Aorta (tissue), 5 donors: ENCODE measurements around the gene ZNF521. TPM values are rescaled to one million over a fixed set of nuclear protein-coding genes. Genes with fewer than 3 reads are reported as not detected.

ENCODE experiments used
- ATAC-seq: fragments of 200-7000 bp; cut with Tn5 transposase; one replicate; pipeline ENCODE4 v1.9.1; 2022; ENCODE audit warnings: moderate library complexity; ENCODE audit not compliant: low FRiP score
- DNase-seq, 2 donors: peaks; one replicate each; pipeline ENCODE4 v3.0.0-alpha.2; 2020
- H3K27ac ChIP-seq, 2 donors: one replicate each; pipeline ENCODE4 v1.5.1; 2013; ENCODE audit warnings: low read length in 2 of 2, mild to moderate bottlenecking in 2 of 2, moderate library complexity in 2 of 2, control low read depth in 1 of 2, inconsistent platforms in 1 of 2, low read depth in 1 of 2
- H3K27me3 ChIP-seq, 2 donors: one replicate each; pipeline ENCODE4 v1.6.1; 2013; ENCODE audit warnings: control low read depth in 1 of 2, low read length in 1 of 2, mild to moderate bottlenecking in 1 of 2, moderate library complexity in 1 of 2; ENCODE audit not compliant: insufficient read depth in 2 of 2, control insufficient read depth in 1 of 2
- H3K36me3 ChIP-seq, 2 donors: one replicate each; pipeline ENCODE4 v1.6.1; 2013; ENCODE audit warnings: control low read depth in 1 of 2, low read length in 1 of 2, mild to moderate bottlenecking in 1 of 2; ENCODE audit not compliant: insufficient read depth in 2 of 2, control insufficient read depth in 1 of 2
- H3K4me1 ChIP-seq, 2 donors: one replicate each; pipeline ENCODE4 v1.6.1; 2013; ENCODE audit warnings: low read length in 2 of 2, control low read depth in 1 of 2, mild to moderate bottlenecking in 1 of 2, moderate library complexity in 1 of 2; ENCODE audit not compliant: insufficient read depth in 2 of 2, control insufficient read depth in 1 of 2
- H3K4me3 ChIP-seq, 2 donors: one replicate each; pipeline ENCODE4 v1.5.1; 2013; ENCODE audit warnings: low read length in 2 of 2, control low read depth in 1 of 2, mild to moderate bottlenecking in 1 of 2
- H3K9me3 ChIP-seq: one replicate; pipeline ENCODE4 v1.6.1; 2013; ENCODE audit warnings: mild to moderate bottlenecking, low read length; ENCODE audit not compliant: control insufficient read depth
- WGBS, 2 donors: extraction: QIAGEN DNeasy Blood & Tissue Kit; methylation state at CpG; one replicate each; pipeline ENCODE4 v1.1.7; 2013; 5-methylcytosine and 5-hydroxymethylcytosine counted together
- intact Hi-C, 2 donors: fragments of 100-400 bp; cut with DNase I; formaldehyde crosslinking; loops; one replicate each; pipeline versions ENCODE4 v1.14.2 to v1.15.0; 2022
- polyA plus RNA-seq, 2 donors: library from polyadenylated mRNA; stranded (reverse); fragments of 200-250 nt; gene quantifications; one replicate each; pipeline ENCODE4 v1.2.3, GENCODE V29; 2013
- total RNA-seq, 2 donors: library from RNA; stranded (reverse); fragmentation: NEBNext Ultra II Directional; extraction: Animal tissue kit (Norgen Biotek cat#: 25700); gene quantifications; one replicate each; pipeline ENCODE4 v1.2.1, GENCODE V29; 2021
- donor health status: healthy with polysubstance abuse.
- donor health status: Bipolar disorder and iron deficiency.
- donor health status: DM: no; HTN: no; CAD: no.
- donor health status: DM: no; HTN: no; CAD: no.
- donor health status: DM: yes; HTN: yes; CAD: no.

The ZNF521 gene
- total and polyA plus RNA-seq, 4 donors = 0.84 to 88.7 (median 14.6) TPM

- no peak for DNase-seq
- no peak overlapping the region for H3K27ac ChIP-seq
- no peaks in the 10 kb centered on the region for H3K36me3 ChIP-seq
- no peak overlapping the region for H3K4me3 ChIP-seq
- H3K4me1 ChIP-seq = no peaks in the 10 kb centered on the region
- H3K9me3 ChIP-seq = no peaks in the 10 kb centered on the region
- intact Hi-C loops = no loop called here
- no peak for ATAC-seq
- no peaks in the 10 kb centered on the region for H3K27me3 ChIP-seq
- 64 to 74% methylated on average over 3 of the region's 3 CpGs for WGBS, 2 donors
Measured at GRCh38 chr18:25141399-25141798, 210.6 kb downstream of the ZNF521 start.

- H3K36me3 ChIP-seq = no peaks in the 10 kb centered on the region
- 79 to 82% methylated on average over 4 of the region's 4 CpGs for WGBS, 2 donors
- no peaks in the 10 kb centered on the region for H3K9me3 ChIP-seq
- no peak overlapping the region for H3K27ac ChIP-seq
- ATAC-seq (no peak), DNase-seq (no peak)
- H3K27me3 ChIP-seq = no peaks in the 10 kb centered on the region
- intact Hi-C loops = no loop called here
- no peak overlapping the region for H3K4me3 ChIP-seq
- H3K4me1 ChIP-seq = no peaks in the 10 kb centered on the region
Measured at GRCh38 chr18:25140962-25141308, 211.0 kb downstream of the ZNF521 start.

DNA sequence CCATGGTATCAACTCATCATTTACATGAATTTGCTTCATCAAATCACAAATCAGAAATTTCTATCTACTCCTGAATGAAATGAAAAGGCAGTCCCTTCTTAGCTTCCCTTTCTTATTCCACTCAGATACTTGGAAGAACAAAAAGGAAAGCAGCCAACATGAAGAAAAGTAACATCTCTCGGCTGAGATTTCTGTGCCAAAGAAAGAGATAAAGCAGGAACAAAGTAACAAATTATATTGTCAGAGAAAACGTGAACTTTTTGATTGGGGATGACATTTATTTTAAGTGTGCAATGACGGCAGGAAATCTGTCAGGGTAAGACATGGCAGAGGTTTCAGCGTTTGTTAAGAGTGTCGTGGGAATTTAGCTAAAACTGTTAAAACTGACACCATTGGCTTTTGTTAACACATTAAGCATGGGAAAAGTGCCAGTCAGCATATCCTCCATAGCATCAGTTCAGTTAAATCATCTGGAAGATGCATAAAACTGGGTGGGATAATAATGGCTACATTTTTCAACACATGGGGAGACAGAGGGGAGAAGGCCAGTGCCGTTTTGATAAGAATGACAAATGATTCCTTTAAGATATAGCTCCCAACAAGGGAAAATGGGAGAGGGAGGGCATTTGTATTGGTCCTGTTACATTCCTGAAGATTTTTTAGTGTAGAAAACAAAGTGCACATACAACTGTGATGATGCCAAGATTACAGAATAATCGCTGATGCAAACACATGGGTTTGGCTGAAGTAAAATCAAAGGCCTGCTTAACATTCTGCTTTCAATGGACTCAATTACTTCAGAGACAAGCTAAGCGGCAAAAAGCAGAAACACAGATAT lies 211.6 kb downstream of the ZNF521 start:
- no peaks in the 10 kb centered on the region for H3K4me1 ChIP-seq
- no peak overlapping the region for H3K4me3 ChIP-seq
- no peak overlapping the region for H3K27ac ChIP-seq
- no peak for ATAC-seq
- no peaks in the 10 kb centered on the region for H3K9me3 ChIP-seq
- WGBS, 2 donors = 38 to 59% methylated on average over 8 of the region's 8 CpGs
- no peaks in the 10 kb centered on the region for H3K27me3 ChIP-seq
- H3K36me3 ChIP-seq = no peaks in the 10 kb centered on the region
- intact Hi-C loops = no loop called here
- DNase-seq = no peak

DNA sequence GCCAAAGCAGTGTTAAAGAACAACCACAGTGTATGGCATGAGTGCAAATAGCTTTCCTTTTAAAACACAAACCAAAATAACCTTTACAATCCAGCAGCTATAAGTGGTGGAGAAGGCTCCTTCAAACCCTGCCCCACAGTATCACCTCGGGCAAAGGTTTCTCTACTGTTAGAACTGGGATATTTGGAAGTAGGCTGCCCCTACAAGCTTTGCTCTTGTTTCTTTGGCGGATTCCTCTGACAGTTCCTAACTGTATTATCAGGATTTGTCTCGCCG lies 214.8 kb downstream of the ZNF521 start:
- intact Hi-C loops = no loop called here
- H3K4me1 ChIP-seq = no peaks in the 10 kb centered on the region
- 71 to 73% methylated on average over 4 of the region's 4 CpGs for WGBS, 2 donors
- no peak overlapping the region for H3K4me3 ChIP-seq
- no peaks in the 10 kb centered on the region for H3K27me3 ChIP-seq
- ATAC-seq (no peak), DNase-seq (no peak)
- no peak overlapping the region for H3K27ac ChIP-seq
- H3K9me3 ChIP-seq = no peaks in the 10 kb centered on the region
- no peaks in the 10 kb centered on the region for H3K36me3 ChIP-seq

DNA sequence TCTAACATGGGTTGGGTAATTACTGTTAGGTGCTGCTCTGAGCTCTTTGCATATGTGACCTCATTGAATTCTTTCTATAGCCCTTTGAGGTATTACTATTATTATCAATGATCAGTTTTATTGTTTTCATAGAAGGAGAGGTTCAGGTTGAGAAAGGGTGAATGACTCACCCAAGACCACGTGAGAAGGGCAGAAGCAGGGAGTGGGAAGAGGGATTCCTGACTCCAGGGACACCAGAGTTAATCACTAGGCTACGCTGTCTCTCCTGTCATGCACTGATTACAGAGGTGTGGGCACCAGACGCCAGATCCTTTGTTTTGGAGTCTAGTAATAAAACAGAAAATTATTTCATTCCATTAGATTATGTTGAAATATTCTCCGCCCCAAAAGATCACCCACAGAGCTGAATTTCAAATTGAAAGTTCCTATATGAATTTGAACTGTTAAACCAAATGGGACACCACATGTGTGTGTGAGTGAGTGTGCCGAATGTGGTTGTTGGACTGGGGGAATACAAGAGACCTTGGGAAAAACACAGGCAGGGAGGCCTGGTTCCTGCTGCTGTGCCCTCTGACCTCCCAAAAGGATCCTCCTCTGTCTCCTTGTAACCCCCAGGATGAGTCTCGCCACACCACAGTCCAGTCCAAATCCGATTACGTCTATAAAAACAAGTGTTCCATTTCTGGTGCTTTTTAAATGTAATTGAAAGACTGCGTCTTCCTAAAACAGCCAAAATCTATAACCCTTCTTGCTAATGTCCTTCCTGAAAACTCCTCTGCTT lies 215.4 kb downstream of the ZNF521 start:
- intact Hi-C loops = no loop called here
- no peak for ATAC-seq

DNA sequence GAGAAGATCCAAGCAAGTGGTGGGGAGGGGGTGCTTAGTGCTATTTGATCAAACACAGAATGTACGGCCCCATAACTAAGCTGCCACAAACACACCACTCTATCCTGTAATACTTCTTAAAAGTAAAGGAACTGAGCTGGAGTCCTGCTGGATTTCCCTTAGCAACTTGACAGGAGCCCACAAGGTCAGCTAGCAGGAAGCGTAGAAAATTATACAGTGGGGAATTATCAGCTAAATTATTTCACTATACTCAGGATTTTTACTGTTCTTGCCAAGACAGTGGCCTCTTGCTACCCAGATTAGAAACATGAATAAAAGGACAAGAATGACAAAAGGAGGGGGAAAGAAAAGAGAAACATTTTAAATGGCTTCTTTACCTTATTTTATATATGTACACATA lies 217.1 kb downstream of the ZNF521 start:
- Histone ChIP-seq H3K4me1 (no peaks in the 10 kb centered on the region), H3K9me3 (no peaks in the 10 kb centered on the region), H3K36me3 (no peaks in the 10 kb centered on the region), H3K27me3 (no peaks in the 10 kb centered on the region), H3K27ac (no peak overlapping the region), H3K4me3 (no peak overlapping the region)
- intact Hi-C loops = no loop called here
- DNase-seq (no peak), ATAC-seq (no peak)
- 47 to 58% methylated on average over 2 of the region's 2 CpGs for WGBS, 2 donors

More for the DNA sequence above, 215.4 kb downstream of the ZNF521 start:
- Histone ChIP-seq H3K9me3 (no peaks in the 10 kb centered on the region), H3K36me3 (no peaks in the 10 kb centered on the region), H3K4me1 (no peaks in the 10 kb centered on the region), H3K27ac (no peak overlapping the region), H3K27me3 (no peaks in the 10 kb centered on the region), H3K4me3 (no peak overlapping the region)
- no peak for DNase-seq
- 64 to 68% methylated on average over 9 of the region's 9 CpGs for WGBS, 2 donors

GRCh38 chr18:25133879-25134278 lies 218.1 kb downstream of the ZNF521 start:
- 60 to 73% methylated on average over 2 of the region's 2 CpGs for WGBS, 2 donors
- ATAC-seq (no peak), DNase-seq (no peak)
- Histone ChIP-seq H3K4me3 (no peak overlapping the region), H3K36me3 (no peaks in the 10 kb centered on the region), H3K27ac (no peak overlapping the region), H3K9me3 (no peaks in the 10 kb centered on the region), H3K4me1 (no peaks in the 10 kb centered on the region), H3K27me3 (no peaks in the 10 kb centered on the region)
- intact Hi-C loops = no loop called here

DNA sequence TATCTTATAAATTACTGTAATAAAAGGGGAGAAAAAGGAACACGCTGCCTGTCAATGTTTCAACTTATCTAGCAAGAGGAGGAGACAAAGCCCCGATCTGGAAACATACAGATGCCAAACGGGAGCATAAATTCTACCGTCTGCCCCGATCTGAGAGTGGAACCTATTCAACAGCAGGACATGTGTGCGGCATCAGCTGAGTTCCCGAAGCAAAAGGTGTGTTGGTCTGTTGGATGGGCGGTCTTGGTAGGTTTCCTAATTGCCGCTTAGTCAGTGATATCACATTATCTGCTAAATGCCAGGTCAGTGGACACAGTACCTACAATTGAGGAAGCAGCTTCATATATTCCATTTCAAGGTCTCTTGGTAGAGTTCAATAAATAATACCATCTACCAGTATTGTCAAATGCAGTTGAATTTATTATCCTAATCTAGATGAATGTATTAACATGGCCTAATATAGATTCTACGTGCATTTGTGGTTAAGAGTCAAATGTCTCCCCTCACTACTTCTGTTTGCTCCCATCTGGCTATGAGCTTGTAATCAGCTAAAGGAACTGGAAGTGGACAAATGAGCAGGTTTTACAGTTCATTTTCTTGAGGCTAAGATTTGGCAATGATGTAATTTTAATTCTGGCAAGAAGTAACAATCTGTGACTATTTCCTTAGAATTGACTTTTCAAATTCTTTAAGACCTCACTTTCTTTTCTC lies 219.0 kb downstream of the ZNF521 start:
- Histone ChIP-seq H3K36me3 (no peaks in the 10 kb centered on the region), H3K27ac (no peak overlapping the region), H3K9me3 (no peaks in the 10 kb centered on the region), H3K27me3 (no peaks in the 10 kb centered on the region), H3K4me1 (no peaks in the 10 kb centered on the region), H3K4me3 (no peak overlapping the region)
- no peak for DNase-seq
- intact Hi-C loops = no loop called here
- WGBS, 2 donors = 93 to 94% methylated on average over 10 of the region's 10 CpGs
- ATAC-seq = no peak
